Smooth muscle cell of the umbilical artery (primary cell): ENCODE data around the gene ITPRIPL1. TPM values are rescaled to one million over a fixed set of nuclear protein-coding genes. Genes with fewer than 3 reads are reported as not detected.

Source experiments
- total RNA-seq: library from RNA; depleted of rRNA; stranded (reverse); fragments of >200 nt; gene quantifications from 2 replicates; pipeline ENCODE4 v1.2.3, GENCODE V29; 2014

The ITPRIPL1 gene, protein sequence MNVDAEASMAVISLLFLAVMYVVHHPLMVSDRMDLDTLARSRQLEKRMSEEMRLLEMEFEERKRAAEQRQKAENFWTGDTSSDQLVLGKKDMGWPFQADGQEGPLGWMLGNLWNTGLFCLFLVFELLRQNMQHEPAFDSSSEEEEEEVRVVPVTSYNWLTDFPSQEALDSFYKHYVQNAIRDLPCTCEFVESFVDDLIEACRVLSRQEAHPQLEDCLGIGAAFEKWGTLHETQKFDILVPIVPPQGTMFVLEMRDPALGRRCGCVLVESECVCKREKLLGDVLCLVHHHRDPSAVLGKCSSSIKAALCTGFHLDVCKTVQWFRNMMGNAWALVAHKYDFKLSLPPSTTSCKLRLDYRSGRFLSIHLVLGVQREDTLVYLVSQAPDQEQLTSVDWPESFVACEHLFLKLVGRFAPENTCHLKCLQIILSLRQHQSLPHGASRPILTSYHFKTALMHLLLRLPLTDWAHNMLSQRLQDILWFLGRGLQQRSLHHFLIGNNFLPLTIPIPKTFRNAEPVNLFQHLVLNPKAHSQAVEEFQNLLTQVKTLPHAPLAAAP
- total RNA-seq, result 0.30 and 1.5 TPM in 2 replicates

GRCh38 chr2:96325041-96325883 is at the start of gene ITPRIPL1:
ITPRIPL1 (plus strand) TSS chr2:96325317; CDS start chr2:96325840, 523 bp downstream.

GRCh38 chr2:96305091-96305978 is 19.8 kb upstream of the ITPRIPL1 start, which contains the start of gene SNRNP200:
SNRNP200 (minus strand) TSS chr2:96305546; CDS start chr2:96305437, 109 bp downstream.

Other genes starting within 250 kb of the ITPRIPL1 start
- not detected in 2 replicates for gene ADRA2B, start 208.7 kb upstream of the ITPRIPL1 start, total RNA-seq
- 0.23 TPM in 1 of 2 replicates, not detected in the other for gene ASTL, start 186.8 kb upstream of the ITPRIPL1 start, total RNA-seq
- gene DUSP2, start 179.9 kb upstream of the ITPRIPL1 start, total RNA-seq, result 3.0 and 4.2 TPM in 2 replicates
- gene STARD7, start 116.5 kb upstream of the ITPRIPL1 start, total RNA-seq, result 108 and 144 TPM in 2 replicates
- 18.7 and 24.3 TPM in 2 replicates for gene TMEM127, start 59.3 kb upstream of the ITPRIPL1 start, total RNA-seq
- 76.2 and 91.8 TPM in 2 replicates for gene CIAO1, start 59.1 kb upstream of the ITPRIPL1 start, total RNA-seq
- 47.8 and 76.7 TPM in 2 replicates for gene SNRNP200, start 19.8 kb upstream of the ITPRIPL1 start, total RNA-seq
- 0.89 and 10.4 TPM in 2 replicates for gene NCAPH, start 10.4 kb downstream of the ITPRIPL1 start, total RNA-seq
- gene NEURL3, start 180.0 kb downstream of the ITPRIPL1 start, total RNA-seq, result not detected in 2 replicates
- gene ARID5A, start 211.4 kb downstream of the ITPRIPL1 start, total RNA-seq, result 3.0 and 4.4 TPM in 2 replicates